Keratinocyte (primary cell): ENCODE results near the gene CAV2.

Source experiments
- CTCF ChIP-seq, 3 experiments: IDR thresholded peaks in 1 of 3; conservative IDR thresholded peaks in 1 of 3; optimal IDR thresholded peaks in 1 of 3; 2 replicates in 2 of 3; 3 replicates in 1 of 3; pipeline versions ENCODE3 to v1.5.1; 2011; ENCODE audit warnings: low read length in 3 of 3, mild to moderate bottlenecking in 3 of 3, moderate library complexity in 2 of 3, control low read depth in 1 of 3, inconsistent platforms in 1 of 3; ENCODE audit not compliant: insufficient read depth in 2 of 3; ENCODE audit errors: extremely low read depth in 1 of 3
- EZH2 ChIP-seq: IDR thresholded peaks from one replicate; pipeline ENCODE4 v1.6.1; 2012; ENCODE audit warnings: inconsistent platforms, mild to moderate bottlenecking, low read length, moderate library complexity

- TF ChIP-seq CTCF (optimal IDR thresholded peaks at IDR 0.05 in 1 of 3, IDR thresholded peaks at IDR 0.05 in 1 of 3, conservative IDR thresholded peaks at IDR 0.05 in 1 of 3; ENCODE audit: extremely low read depth in 1 of 3, insufficient read depth in 2 of 3, low read length in 3 of 3), result no peak
- TF ChIP-seq EZH2, result no peak
Observed at GRCh38 chr7:116538138-116538537, 38.6 kb downstream of the CAV2 start.
